AG04450 (cell line): Measurements from ENCODE around the gene AURKB. TPM values are rescaled to one million over a fixed set of nuclear protein-coding genes. Genes with fewer than 3 reads are reported as not detected.

Experiments used
- CTCF ChIA-PET: fragments of 300-600, 350-600 bp; formaldehyde crosslinking; extraction: SDS; loops from one replicate; lab custom pipeline; 2022; ENCODE audit warnings: antibody characterized with exemption, inconsistent platforms; lab: Charles Lee
- POLR2A ChIA-PET: fragments of 350-600 bp; formaldehyde crosslinking; extraction: SDS; loops from one replicate; lab custom pipeline; 2021; ENCODE audit warnings: antibody characterized with exemption, inconsistent platforms; lab: Yijun Ruan, JAX
- DNase-seq: peaks from one replicate; pipeline ENCODE4 v3.0.0-alpha.2; 2011; ENCODE audit warnings: low read depth, low spot score
- H3K27ac ChIP-seq: one replicate; pipeline ENCODE4 v1.5.1; 2012; ENCODE audit warnings: low read depth, low read length, control low read depth
- H3K27me3 ChIP-seq: one replicate; pipeline ENCODE4 v1.6.0; 2012; ENCODE audit warnings: low read length; ENCODE audit not compliant: control insufficient read depth, insufficient read depth
- H3K4me3 ChIP-seq: 2 replicates; pipeline ENCODE4 v1.5.1; 2011; ENCODE audit warnings: mild to moderate bottlenecking, low read depth, low read length, control low read depth
- H3K9me3 ChIP-seq: 2 replicates; pipeline ENCODE4 v1.5.1; 2012; ENCODE audit warnings: low read length; ENCODE audit not compliant: control insufficient read depth, insufficient read depth
- CTCF ChIP-seq: IDR thresholded peaks from 2 replicates; pipeline ENCODE4 v1.5.1; 2011; ENCODE audit warnings: low read depth, low read length, control low read depth, inconsistent platforms
- polyA plus RNA-seq: library from polyadenylated mRNA; depleted of rRNA; stranded (reverse); fragments of >200 nt; gene quantifications from 2 replicates; pipeline ENCODE4 v1.2.3, GENCODE V29; 2011

Gene AURKB
- polyA plus RNA-seq, 1 experiment, result 5.9 TPM

GRCh38 chr17:8225813-8226535 is 15.6 kb upstream of the AURKB start:
- Histone ChIP-seq H3K27me3 (no peaks in the 10 kb centered on the region), H3K9me3 (no peaks in the 10 kb centered on the region; the same call in 1 of the 2 replicates), H3K27ac (peak overlapping the region; percentile 72), H3K4me3 (peak overlapping the region; percentile 56)
- TF ChIP-seq CTCF, result no peak
- peak; percentile 59 for DNase-seq
- ChIA-PET CTCF (no interaction called here), POLR2A (interaction anchor here (0.6 to 1.1 kb wide), 2 partner anchors 38 to 53 kb away, joined by 3 to 5 read pairs; no protein-coding TSS in a partner anchor)

- POLR2A ChIA-PET, result interaction anchor here (0.6 to 1.1 kb wide), 2 partner anchors 37 to 52 kb away, joined by 3 to 5 read pairs; no protein-coding TSS in a partner anchor
- DNase-seq, result no peak
Measured at GRCh38 chr17:8224891-8225812, 14.8 kb upstream of the AURKB start.

GRCh38 chr17:8223356-8224126 is 13.2 kb upstream of the AURKB start:
- ChIA-PET POLR2A (interaction anchor here (1.0 to 4.4 kb wide), 10 partner anchors 13 to 72 kb away, joined by 3 to 25 read pairs (median 5); partner anchors contain the start of genes AURKB, BORCS6, CTC1 and PFAS), CTCF (interaction anchor here (1.0 to 3.6 kb wide), 8 partner anchors 24 to 160 kb away, joined by 3 to 15 read pairs (median 4); partner anchors contain the start of genes CTC1 and HES7)
- DNase-seq, result no peak
- no peaks in the 10 kb centered on the region; the same call in 1 of the 2 replicates for H3K9me3 ChIP-seq
- TF ChIP-seq CTCF, result no peak; the same call in 1 of the 2 replicates
- no peaks in the 10 kb centered on the region for H3K27me3 ChIP-seq
- peak overlapping the region; percentile 87 for H3K4me3 ChIP-seq
- peak overlapping the region; percentile 92 for H3K27ac ChIP-seq

More at GRCh38 chr17:8224891-8225812, 14.8 kb upstream of the AURKB start:
- no peaks in the 10 kb centered on the region for H3K27me3 ChIP-seq
- no peak for TF ChIP-seq CTCF
- H3K27ac ChIP-seq, result no peak overlapping the region
- no peaks in the 10 kb centered on the region; the same call in 1 of the 2 replicates for H3K9me3 ChIP-seq
- CTCF ChIA-PET, result interaction anchor here (0.6 to 1.1 kb wide), 2 partner anchors 146 to 405 kb away, joined by 3 read pairs; no protein-coding TSS in a partner anchor
- no peak overlapping the region for H3K4me3 ChIP-seq

- peak; percentile 93 for DNase-seq
- POLR2A ChIA-PET, result interaction anchor here (0.9 to 4.4 kb wide), 12 partner anchors 13 to 103 kb away, joined by 3 to 25 read pairs (median 6); partner anchors contain the start of genes AURKB, CTC1, PFAS and RANGRF
- Histone ChIP-seq H3K27ac (peak overlapping the region; percentile 92), H3K4me3 (peak overlapping the region; percentile 87), H3K27me3 (no peaks in the 10 kb centered on the region), H3K9me3 (no peaks in the 10 kb centered on the region; the same call in 1 of the 2 replicates)
- no peak for TF ChIP-seq CTCF
- CTCF ChIA-PET, result interaction anchor here (1.0 to 3.6 kb wide), 7 partner anchors 25 to 161 kb away, joined by 3 to 15 read pairs (median 4); partner anchors contain the start of genes ALOXE3, CTC1 and HES7
Measured at GRCh38 chr17:8222630-8223355, 12.4 kb upstream of the AURKB start.
